Endodermal cell (in vitro differentiated cells): ENCODE results near the gene SPATA6L. TPM values are rescaled to one million over a fixed set of nuclear protein-coding genes. Genes with fewer than 3 reads are reported as not detected.

ENCODE experiments used
- DNase-seq: peaks from one replicate; pipeline ENCODE4 v3.0.0-alpha.2; 2017
- H3K27ac ChIP-seq: 2 replicates; pipeline ENCODE4 v1.5.1; 2013; ENCODE audit warnings: mild to moderate bottlenecking, low read depth, low read length, moderate library complexity
- H3K27me3 ChIP-seq: 2 replicates; pipeline ENCODE4 v1.6.1; 2013; ENCODE audit warnings: mild to moderate bottlenecking, low read length, moderate library complexity; ENCODE audit not compliant: insufficient read depth, control insufficient read depth, poor library complexity, severe bottlenecking
- H3K36me3 ChIP-seq: 2 replicates; pipeline ENCODE4 v1.7.0; 2013; ENCODE audit warnings: mild to moderate bottlenecking, low read length, moderate library complexity; ENCODE audit not compliant: control insufficient read depth, insufficient read depth
- H3K4me1 ChIP-seq: one replicate; pipeline ENCODE4 v1.7.0; 2013; ENCODE audit warnings: low read length; ENCODE audit not compliant: control insufficient read depth, insufficient read depth
- H3K4me3 ChIP-seq: 2 replicates; pipeline ENCODE4 v1.5.1; 2013; ENCODE audit warnings: mild to moderate bottlenecking, low read length, moderate library complexity
- H3K9ac ChIP-seq: 2 replicates; pipeline ENCODE4 v1.6.1; 2013; ENCODE audit warnings: mild to moderate bottlenecking, low read length, moderate library complexity; ENCODE audit not compliant: poor library complexity, severe bottlenecking; ENCODE audit errors: extremely low read depth
- H3K9me3 ChIP-seq: 2 replicates; pipeline ENCODE4 v1.6.1; 2013; ENCODE audit warnings: mild to moderate bottlenecking, low read length, moderate library complexity; ENCODE audit not compliant: control insufficient read depth
- H3K27ac Mint-ChIP-seq: 2 replicates; pipeline ENCODE4 v1.8.0; 2020; ENCODE audit warnings: mixed read lengths
- H3K27me3 Mint-ChIP-seq: 2 replicates; pipeline ENCODE4 v1.8.0; 2021; ENCODE audit warnings: mild to moderate bottlenecking, mixed read lengths; ENCODE audit not compliant: insufficient read depth
- H3K36me3 Mint-ChIP-seq: 2 replicates; pipeline ENCODE4 v1.8.0; 2020; ENCODE audit warnings: low read depth, mixed read lengths
- H3K4me1 Mint-ChIP-seq: 2 replicates; pipeline ENCODE4 v1.8.0; 2020; ENCODE audit warnings: mixed read lengths
- H3K4me3 Mint-ChIP-seq: 2 replicates; pipeline ENCODE4 v1.8.0; 2020; ENCODE audit warnings: mild to moderate bottlenecking, moderate library complexity, mixed read lengths
- H3K9me3 Mint-ChIP-seq: 2 replicates; pipeline ENCODE4 v1.8.0; 2020; ENCODE audit warnings: mild to moderate bottlenecking, mixed read lengths
- CTCF ChIP-seq: fragments of 200-600 bp; sonication (generic); conservative IDR thresholded peaks from 2 replicates; pipeline ENCODE4 v1.5.0; 2021; ENCODE audit warnings: antibody characterized with exemption, mild to moderate bottlenecking
- WGBS, 2 experiments: methylation state at CpG; one replicate each; pipeline versions ENCODE4 v1.1.5 to v1.1.7; 2013; ENCODE audit warnings: missing lambda C conversion rate in 2 of 2, mixed read lengths in 1 of 2; ENCODE audit not compliant: insufficient coverage in 1 of 2, insufficient read length in 1 of 2; 5-methylcytosine and 5-hydroxymethylcytosine counted together
- total RNA-seq, 2 donors: library from RNA; stranded (reverse); fragmentation: NEBNext Ultra II Directional in 1 of 2; extraction: Animal tissue kit (Norgen Biotek cat#: 25700) in 1 of 2; gene quantifications; 2 replicates in 1 of 2; 3 replicates in 1 of 2; pipeline ENCODE4 v1.2.1, GENCODE V29; 2021

The SPATA6L gene
- total RNA-seq, 2 donors from 2014 or later = 1.2 to 2.0 TPM

GRCh38 chr9:4700091-4700490 is 33.8 kb upstream of the SPATA6L start:
- no peak for DNase-seq
- H3K4me3 Mint-ChIP-seq = no peak overlapping the region
- H3K27me3 Mint-ChIP-seq = no peaks in the 10 kb centered on the region
- Histone ChIP-seq H3K9ac (no peak overlapping the region), H3K9me3 (no peaks in the 10 kb centered on the region), H3K4me1 (no peaks in the 10 kb centered on the region), H3K36me3 (peaks cover 70% of the 10 kb centered on the region), H3K27me3 (no peaks in the 10 kb centered on the region), H3K27ac (no peak overlapping the region), H3K4me3 (no peak overlapping the region)
- no peak for TF ChIP-seq CTCF
- WGBS, 2 experiments = 80 to 91% methylated on average over 2 to 3 of the region's 3 CpGs
- peaks cover 4% of the 10 kb centered on the region for H3K4me1 Mint-ChIP-seq
- H3K36me3 Mint-ChIP-seq = peaks cover 52% of the 10 kb centered on the region
- peak overlapping the region; percentile 23 for H3K27ac Mint-ChIP-seq
- H3K9me3 Mint-ChIP-seq = no peaks in the 10 kb centered on the region

- 100% methylated on average over 1 of the region's 3 CpGs; no CpG with 5 or more reads in 1 of the 2 experiments for WGBS, 2 experiments
- no peaks in the 10 kb centered on the region for H3K4me1 Mint-ChIP-seq
- H3K9me3 ChIP-seq = no peaks in the 10 kb centered on the region
Measured at GRCh38 chr9:4691795-4692194, 25.5 kb upstream of the SPATA6L start.

GRCh38 chr9:4690144-4690543 is 23.9 kb upstream of the SPATA6L start:
- WGBS, 2 experiments = 91 to 93% methylated on average over 3 to 4 of the region's 4 CpGs
- Mint-ChIP-seq H3K4me3 (no peak overlapping the region), H3K36me3 (peaks cover 42% of the 10 kb centered on the region), H3K27ac (no peak overlapping the region), H3K27me3 (no peaks in the 10 kb centered on the region), H3K9me3 (no peaks in the 10 kb centered on the region), H3K4me1 (peaks cover 11% of the 10 kb centered on the region)
- Histone ChIP-seq H3K4me3 (no peak overlapping the region), H3K36me3 (peaks cover 39% of the 10 kb centered on the region), H3K27me3 (no peaks in the 10 kb centered on the region), H3K4me1 (peaks cover 3% of the 10 kb centered on the region), H3K9ac (no peak overlapping the region), H3K9me3 (no peaks in the 10 kb centered on the region), H3K27ac (no peak overlapping the region)
- no peak for TF ChIP-seq CTCF
- no peak for DNase-seq

More at GRCh38 chr9:4691795-4692194, 25.5 kb upstream of the SPATA6L start:
- H3K9me3 Mint-ChIP-seq = no peaks in the 10 kb centered on the region
- no peaks in the 10 kb centered on the region for H3K4me1 ChIP-seq
- no peak for TF ChIP-seq CTCF
- H3K9ac ChIP-seq = no peak overlapping the region
- H3K4me3 Mint-ChIP-seq = no peak overlapping the region
- peaks cover 33% of the 10 kb centered on the region for H3K36me3 ChIP-seq
- H3K27ac ChIP-seq = no peak overlapping the region
- H3K27ac Mint-ChIP-seq = no peak overlapping the region
- H3K4me3 ChIP-seq = no peak overlapping the region
- no peaks in the 10 kb centered on the region for H3K27me3 Mint-ChIP-seq
- H3K27me3 ChIP-seq = no peaks in the 10 kb centered on the region
- H3K36me3 Mint-ChIP-seq = peaks cover 35% of the 10 kb centered on the region
- no peak for DNase-seq
